ENCODE data around the gene KRTAP4-2. TPM values are rescaled to one million over a fixed set of nuclear protein-coding genes. Genes with fewer than 3 reads are reported as not detected.
"Not testable (repeated sequence)": the region's sequence is repeated elsewhere in the genome, so short reads cannot be mapped to it uniquely, and the experiment has no call there.

The KRTAP4-2 gene
- total RNA-seq, 3 donors from 2014 or later = not detected

DNA sequence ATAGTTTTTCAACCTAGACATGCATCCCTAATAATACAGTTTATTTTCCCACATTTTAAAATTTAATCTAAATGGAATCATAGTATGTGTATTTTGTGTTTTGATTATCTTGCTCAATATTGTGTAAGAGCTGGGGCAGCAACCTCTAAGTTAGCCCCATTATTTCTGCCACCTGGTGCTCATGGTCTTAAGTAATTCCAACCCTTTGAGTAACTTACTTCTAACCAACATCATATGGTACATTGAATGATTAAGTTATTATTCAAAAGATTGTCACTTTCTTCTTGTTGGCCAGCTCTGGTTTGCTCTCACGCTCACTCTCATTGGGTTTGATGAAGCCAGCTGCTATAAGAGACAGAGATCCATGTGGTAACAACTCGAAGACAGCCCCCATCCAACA lies 6.1 kb downstream of the KRTAP4-2 start:
- no peaks in the 10 kb centered on the region for H3K36me3 ChIP-seq (ENCODE audit: low read depth)
- no peaks in the 10 kb centered on the region for H3K9me3 ChIP-seq
- TF ChIP-seq, protein P1, sequence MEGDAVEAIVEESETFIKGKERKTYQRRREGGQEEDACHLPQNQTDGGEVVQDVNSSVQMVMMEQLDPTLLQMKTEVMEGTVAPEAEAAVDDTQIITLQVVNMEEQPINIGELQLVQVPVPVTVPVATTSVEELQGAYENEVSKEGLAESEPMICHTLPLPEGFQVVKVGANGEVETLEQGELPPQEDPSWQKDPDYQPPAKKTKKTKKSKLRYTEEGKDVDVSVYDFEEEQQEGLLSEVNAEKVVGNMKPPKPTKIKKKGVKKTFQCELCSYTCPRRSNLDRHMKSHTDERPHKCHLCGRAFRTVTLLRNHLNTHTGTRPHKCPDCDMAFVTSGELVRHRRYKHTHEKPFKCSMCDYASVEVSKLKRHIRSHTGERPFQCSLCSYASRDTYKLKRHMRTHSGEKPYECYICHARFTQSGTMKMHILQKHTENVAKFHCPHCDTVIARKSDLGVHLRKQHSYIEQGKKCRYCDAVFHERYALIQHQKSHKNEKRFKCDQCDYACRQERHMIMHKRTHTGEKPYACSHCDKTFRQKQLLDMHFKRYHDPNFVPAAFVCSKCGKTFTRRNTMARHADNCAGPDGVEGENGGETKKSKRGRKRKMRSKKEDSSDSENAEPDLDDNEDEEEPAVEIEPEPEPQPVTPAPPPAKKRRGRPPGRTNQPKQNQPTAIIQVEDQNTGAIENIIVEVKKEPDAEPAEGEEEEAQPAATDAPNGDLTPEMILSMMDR (IDR thresholded peaks at IDR 0.05) = no peak
- DNase-seq (no peak), ATAC-seq (no peak)
- H3K4me1 ChIP-seq (ENCODE audit: low read depth) = no peaks in the 10 kb centered on the region
- intact Hi-C loops (cut with DNase I, micrococcal nuclease) = no loop called here
- no peak overlapping the region for H3K4me3 ChIP-seq

DNA sequence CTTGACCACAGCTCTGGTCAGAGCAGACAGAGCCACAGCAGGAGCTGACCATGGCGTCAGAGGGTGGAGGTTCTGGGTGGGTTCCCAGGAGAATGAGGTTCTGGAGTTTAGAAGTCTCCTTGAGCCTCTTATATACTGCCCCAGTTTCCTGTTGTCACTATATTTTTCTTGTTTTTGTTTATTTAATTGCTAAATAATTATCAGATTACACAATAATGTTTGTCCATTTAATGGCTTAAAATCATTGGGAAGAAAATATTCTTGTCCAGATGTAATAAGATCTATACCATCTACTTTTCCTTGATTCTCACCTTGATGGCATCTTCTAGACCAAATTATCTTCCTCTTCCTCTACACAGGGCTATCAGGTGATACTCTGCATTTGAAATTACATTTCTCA lies 9.9 kb downstream of the KRTAP4-2 start, which contains the start of gene KRTAP4-3:
Gene KRTAP4-3 (minus strand): TSS at position 101 of the 400 bp plus-strand sequence. CDS start 49 bp downstream, at position 52.
- H3K36me3 ChIP-seq (ENCODE audit: low read depth) = no peaks in the 10 kb centered on the region
- no peak within 1 kb of the TSS for H3K4me3 ChIP-seq
- TF ChIP-seq, protein P1 (IDR thresholded peaks at IDR 0.05) = no peak
- ATAC-seq = no peak
- no peaks in the 10 kb centered on the region for H3K4me1 ChIP-seq (ENCODE audit: low read depth)
- DNase-seq = no peak
- no peaks in the 10 kb centered on the region for H3K9me3 ChIP-seq
- intact Hi-C loops (cut with DNase I, micrococcal nuclease) = no loop called here

DNA sequence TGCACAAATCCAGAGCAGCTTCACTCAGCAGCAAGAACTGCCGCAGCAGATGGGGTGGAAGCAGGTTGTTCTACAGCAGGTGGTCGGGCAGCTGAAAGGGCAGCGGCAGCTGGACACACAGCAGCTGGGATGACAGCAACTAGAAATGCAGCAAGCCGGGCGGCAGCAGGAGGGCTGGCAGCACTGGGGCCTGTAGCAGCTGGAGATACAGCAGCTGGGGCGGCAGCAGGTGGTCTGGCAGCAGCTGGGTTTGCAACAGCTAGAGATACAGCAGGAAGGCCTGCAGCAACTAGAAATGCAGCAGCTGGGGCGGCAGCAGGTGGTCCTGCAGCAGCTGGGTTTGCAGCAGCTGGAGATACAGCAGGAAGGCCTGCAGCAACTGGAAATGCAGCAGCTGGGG lies 10.5 kb downstream of the KRTAP4-2 start:
- ATAC-seq = no peak
- Histone ChIP-seq H3K4me1 (ENCODE audit: low read depth) (no peaks in the 10 kb centered on the region), H3K36me3 (ENCODE audit: low read depth) (no peaks in the 10 kb centered on the region), H3K9me3 (no peaks in the 10 kb centered on the region), H3K4me3 (no peak overlapping the region)
- intact Hi-C loops (cut with DNase I, micrococcal nuclease) = no loop called here
- TF ChIP-seq, protein P1 (IDR thresholded peaks at IDR 0.05) = no peak
- no peak for DNase-seq

DNA sequence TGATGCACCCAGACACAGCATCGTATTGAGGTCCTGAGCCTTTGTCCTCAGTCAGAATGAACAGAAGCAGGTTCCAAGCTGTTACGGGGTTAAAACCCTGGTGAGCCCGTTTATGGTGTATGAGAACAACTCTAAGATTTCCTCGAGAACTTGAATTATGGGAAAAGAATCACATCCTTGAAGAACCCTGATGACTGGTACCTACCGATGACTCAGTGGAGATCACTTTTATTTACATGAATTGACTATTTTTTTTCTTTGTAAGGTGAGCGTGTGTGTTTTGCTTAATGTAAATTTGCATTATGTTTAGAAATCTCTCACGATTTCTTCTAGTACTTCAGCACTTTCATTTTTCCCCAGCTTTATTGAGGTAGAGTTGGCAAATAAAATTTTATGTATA lies 14.2 kb downstream of the KRTAP4-2 start:
- Histone ChIP-seq H3K4me3 (no peak overlapping the region), H3K4me1 (ENCODE audit: low read depth) (no peaks in the 10 kb centered on the region), H3K36me3 (ENCODE audit: low read depth) (no peaks in the 10 kb centered on the region), H3K9me3 (no peaks in the 10 kb centered on the region)
- intact Hi-C loops (cut with DNase I, micrococcal nuclease) = no loop called here
- DNase-seq (no peak), ATAC-seq (no peak)
- TF ChIP-seq, protein P1 (IDR thresholded peaks at IDR 0.05) = no peak

DNA sequence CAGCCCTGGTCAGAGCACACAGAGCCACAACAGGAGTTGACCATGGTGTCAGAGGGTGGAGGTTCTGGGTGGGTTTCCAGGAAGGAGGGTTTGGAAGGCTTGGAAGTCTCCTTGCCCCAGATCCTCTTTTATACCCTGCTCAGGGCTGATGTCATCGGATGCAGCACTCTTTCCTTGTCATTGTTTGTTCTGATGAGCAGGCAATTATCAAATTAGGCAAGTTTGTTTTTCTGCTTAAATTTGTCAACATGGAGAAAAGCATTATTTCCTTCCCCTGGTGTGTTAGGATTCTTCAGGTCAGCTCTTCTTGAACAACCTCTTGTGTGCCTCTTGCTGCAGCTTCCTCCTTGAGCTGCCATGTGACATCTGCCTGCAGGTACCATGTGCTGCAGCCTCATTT lies 17.4 kb downstream of the KRTAP4-2 start, which contains the start of gene KRTAP4-4:
Gene KRTAP4-4 (minus strand): TSS at position 101 of the 400 bp plus-strand sequence. CDS start 57 bp downstream, at position 44.
- no peaks in the 10 kb centered on the region for H3K36me3 ChIP-seq (ENCODE audit: low read depth)
- TF ChIP-seq, protein P1 (IDR thresholded peaks at IDR 0.05) = no peak
- no peaks in the 10 kb centered on the region for H3K4me1 ChIP-seq (ENCODE audit: low read depth)
- H3K9me3 ChIP-seq = no peaks in the 10 kb centered on the region
- no peak within 1 kb of the TSS for H3K4me3 ChIP-seq
- ATAC-seq (no peak), DNase-seq (no peak)
- intact Hi-C loops (cut with DNase I, micrococcal nuclease) = no loop called here

DNA sequence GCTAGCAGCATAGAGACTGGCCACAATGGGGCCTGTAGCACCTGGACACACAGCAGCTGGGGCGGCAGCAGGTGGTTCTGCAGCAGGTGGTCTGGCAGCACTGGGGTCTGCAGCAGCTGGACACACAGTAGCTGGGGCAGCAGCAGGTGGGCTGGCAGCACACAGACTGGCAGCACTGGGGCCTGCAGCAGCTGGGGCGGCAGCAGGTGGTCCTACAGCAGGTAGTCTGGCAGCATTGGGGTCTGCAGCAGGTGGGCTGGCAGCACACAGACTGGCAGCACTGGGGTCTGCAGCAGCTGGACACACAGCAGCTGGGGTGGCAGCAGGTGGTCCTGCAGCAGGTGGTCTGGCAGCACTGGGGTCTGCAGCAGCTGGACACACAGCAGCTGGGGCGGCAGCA lies 17.8 kb downstream of the KRTAP4-2 start:
- DNase-seq; ATAC-seq; H3K4me1 ChIP-seq (ENCODE audit: low read depth); H3K4me3 ChIP-seq; intact Hi-C loops (cut with DNase I, micrococcal nuclease); H3K9me3 ChIP-seq; H3K36me3 ChIP-seq (ENCODE audit: low read depth): not testable (repeated sequence)

Data from mucosa of descending colon (tissue), 3 donors.